GM23338 (cell line): ENCODE data around the gene SMYD3. TPM values are rescaled to one million over a fixed set of nuclear protein-coding genes. Genes with fewer than 3 reads are reported as not detected.

Source experiments
- ATAC-seq: fragments of 200-7000 bp; cut with Tn5 transposase; 3 replicates; pipeline ENCODE4 v1.9.1; 2020
- DNase-seq: peaks from one replicate; pipeline ENCODE4 v3.0.0-alpha.2; 2015; ENCODE audit warnings: low spot score
- H2AFZ ChIP-seq: fragments of 200-600 bp; sonication (generic); 2 replicates; pipeline ENCODE4 v1.8.0; 2016; ENCODE audit warnings: antibody characterized with exemption, mild to moderate bottlenecking, moderate library complexity
- H3F3A ChIP-seq: fragments of 200-600 bp; sonication (generic); replicated peaks from 2 replicates; pipeline ENCODE4 v1.8.0; 2017; ENCODE audit warnings: antibody characterized with exemption, mixed run types, low read depth
- H3K27ac ChIP-seq: fragments of 200-600 bp; sonication (generic); 2 replicates; pipeline ENCODE4 v1.6.1; 2016; ENCODE audit warnings: low read depth
- H3K27me3 ChIP-seq: fragments of 200-600 bp; sonication (generic); 2 replicates; pipeline ENCODE4 v1.8.0; 2016; ENCODE audit warnings: mild to moderate bottlenecking, mixed run types, moderate library complexity; ENCODE audit not compliant: insufficient read depth
- H3K36me3 ChIP-seq: fragments of 200-600 bp; sonication (generic); 2 replicates; pipeline ENCODE4 v1.8.0; 2016; ENCODE audit warnings: mild to moderate bottlenecking; ENCODE audit not compliant: insufficient read depth
- H3K4me1 ChIP-seq: fragments of 200-600 bp; sonication (generic); 2 replicates; pipeline ENCODE4 v1.8.0; 2016; ENCODE audit warnings: mild to moderate bottlenecking, moderate library complexity; ENCODE audit not compliant: insufficient read depth
- H3K4me2 ChIP-seq: fragments of 200-600 bp; sonication (generic); 2 replicates; pipeline ENCODE4 v1.7.1; 2017; ENCODE audit warnings: mixed run types
- H3K4me3 ChIP-seq: fragments of 200-600 bp; sonication (generic); 2 replicates; pipeline ENCODE4 v1.6.1; 2016; ENCODE audit warnings: mixed run types
- H3K79me2 ChIP-seq: fragments of 200-600 bp; sonication (generic); replicated peaks from 2 replicates; pipeline ENCODE4 v1.8.0; 2017; ENCODE audit warnings: mild to moderate bottlenecking; ENCODE audit not compliant: insufficient read depth
- H3K9me2 ChIP-seq: fragments of 200-600 bp; sonication (generic); 2 replicates; pipeline ENCODE4 v1.8.0; 2017; ENCODE audit not compliant: insufficient read depth
- H4K20me1 ChIP-seq: fragments of 200-600 bp; sonication (generic); replicated peaks from 2 replicates; pipeline ENCODE4 v1.8.0; 2017; ENCODE audit warnings: mild to moderate bottlenecking; ENCODE audit not compliant: insufficient read depth
- H3K27ac Mint-ChIP-seq: 2 replicates; pipeline ENCODE4 v1.8.0; 2020; ENCODE audit warnings: inconsistent platforms, mild to moderate bottlenecking, moderate library complexity, mixed read lengths
- H3K27me3 Mint-ChIP-seq: 3 replicates; pipeline ENCODE4 v1.8.0; 2022; ENCODE audit warnings: low read depth, mild to moderate bottlenecking, moderate library complexity, mixed read lengths, inconsistent platforms; ENCODE audit not compliant: insufficient read depth, poor library complexity
- H3K36me3 Mint-ChIP-seq: 3 replicates; pipeline ENCODE4 v1.8.0; 2021; ENCODE audit warnings: low read depth, mild to moderate bottlenecking, inconsistent platforms, moderate library complexity, mixed read lengths
- H3K4me1 Mint-ChIP-seq: 3 replicates; pipeline ENCODE4 v1.8.0; 2020; ENCODE audit warnings: mild to moderate bottlenecking, inconsistent platforms, mixed read lengths
- H3K4me3 Mint-ChIP-seq: 3 replicates; pipeline ENCODE4 v1.8.0; 2021; ENCODE audit warnings: moderate library complexity, mild to moderate bottlenecking, inconsistent platforms, mixed read lengths
- H3K9me3 Mint-ChIP-seq: 3 replicates; pipeline ENCODE4 v1.8.0; 2020; ENCODE audit warnings: moderate library complexity, mild to moderate bottlenecking, inconsistent platforms, mixed read lengths
- CREB1 ChIP-seq: fragments of 250-450 bp; sonication (Bioruptor Pico); IDR thresholded peaks from 2 replicates; pipeline ENCODE4 v1.5.0; 2020; ENCODE audit warnings: low read depth, mild to moderate bottlenecking, moderate library complexity
- EZH2 ChIP-seq: fragments of 200-600 bp; sonication (generic); IDR thresholded peaks from one replicate; pipeline ENCODE4 v1.8.0; 2017; ENCODE audit warnings: antibody characterized with exemption, mild to moderate bottlenecking, low read depth; ENCODE audit not compliant: unreplicated experiment
- EZH2phosphoT487 ChIP-seq: fragments of 200-600 bp; sonication (generic); IDR thresholded peaks from one replicate; pipeline ENCODE4 v1.8.1; 2018; ENCODE audit warnings: antibody characterized with exemption; ENCODE audit not compliant: unreplicated experiment
- JUNB ChIP-seq: IDR thresholded peaks from one replicate; pipeline ENCODE4 v1.6.1; 2016; ENCODE audit warnings: antibody characterized with exemption; ENCODE audit not compliant: unreplicated experiment
- NANOG ChIP-seq: IDR thresholded peaks from 2 replicates; pipeline ENCODE4 v1.6.1; 2016; ENCODE audit warnings: antibody characterized with exemption, borderline replicate concordance
- POLR2AphosphoS5 ChIP-seq: IDR thresholded peaks from 2 replicates; pipeline ENCODE4 v1.6.1; 2016; ENCODE audit warnings: antibody characterized with exemption, low read depth
- STAT1 ChIP-seq: IDR thresholded peaks from one replicate; pipeline ENCODE4 v1.6.1; 2016; ENCODE audit warnings: antibody characterized with exemption; ENCODE audit not compliant: unreplicated experiment
- ZNF114 ChIP-seq: fragments of 250-450 bp; sonication (Bioruptor Pico); IDR thresholded peaks from 2 replicates; pipeline ENCODE4 v1.5.0; 2020; ENCODE audit warnings: mild to moderate bottlenecking, moderate library complexity
- ZNF331 ChIP-seq: fragments of 250-450 bp; sonication (Bioruptor Pico); IDR thresholded peaks from 2 replicates; pipeline ENCODE4 v1.5.0; 2020; ENCODE audit warnings: low read depth, mild to moderate bottlenecking, moderate library complexity
- polyA plus RNA-seq: library from polyadenylated mRNA; unstranded; fragments of >200 nt; fragmentation: Nextera tagmentation; extraction: Ambion mirVana; gene quantifications from 2 replicates; pipeline ENCODE4 v1.2.1, GENCODE V29; 2016
- total RNA-seq: library from RNA; depleted of rRNA; stranded (reverse); fragments of >200 nt; shearing (Covaris generic); gene quantifications from 2 replicates; pipeline ENCODE4 v1.2.3, GENCODE V29; 2014
- TF ChIP-seq, protein P1 (sequence below): fragments of 250-450 bp; sonication (Bioruptor Pico); IDR thresholded peaks from 2 replicates; pipeline ENCODE4 v1.5.0; 2020; ENCODE audit warnings: mild to moderate bottlenecking, moderate library complexity
- TF ChIP-seq, protein P2 (sequence below): IDR thresholded peaks from one replicate; pipeline ENCODE4 v1.6.1; 2018; ENCODE audit warnings: antibody characterized with exemption; ENCODE audit not compliant: unreplicated experiment
- TF ChIP-seq, protein P3 (sequence below): IDR thresholded peaks from 2 replicates; pipeline ENCODE4 v1.6.1; 2016; ENCODE audit warnings: antibody characterized with exemption
- TF ChIP-seq, protein P4 (sequence below), 2 experiments: fragments of 200-600 bp in 1 of 2; sonication (generic) in 1 of 2; conservative IDR thresholded peaks; 2 replicates each; pipeline versions ENCODE4 v1.5.1 to v1.6.1; 2016 to 2017; ENCODE audit warnings: antibody characterized with exemption in 2 of 2, low read depth in 2 of 2, mild to moderate bottlenecking in 2 of 2, moderate library complexity in 1 of 2

SMYD3 gene
- total and polyA plus RNA-seq, 2 experiments from 2014 or later = 31.8 to 34.4 TPM

DNA sequence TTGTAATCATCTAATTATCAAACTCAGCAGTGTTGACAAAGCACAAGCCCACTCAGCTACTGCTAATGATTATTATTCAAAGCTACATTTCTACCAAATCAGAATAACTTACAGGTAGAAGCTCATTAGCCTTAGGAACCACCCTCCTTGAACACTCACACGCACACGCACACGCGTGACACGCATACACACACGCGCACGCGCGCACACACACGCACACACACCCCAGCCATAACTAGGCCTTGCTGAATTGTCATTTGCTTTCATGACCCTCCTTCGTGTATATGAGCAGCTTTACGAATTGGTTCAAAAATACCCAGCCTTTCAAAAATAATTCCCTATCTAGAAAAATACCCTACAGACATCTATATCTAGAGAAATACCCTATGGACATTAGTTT is 195.6 kb downstream of the SMYD3 start:
- no peaks in the 10 kb centered on the region for H3K36me3 ChIP-seq
- Mint-ChIP-seq H3K9me3 (no peaks in the 10 kb centered on the region), H3K4me3 (no peak overlapping the region), H3K27me3 (peaks cover 1% of the 10 kb centered on the region), H3K27ac (no peak overlapping the region), H3K4me1 (peaks cover 3% of the 10 kb centered on the region; the same call in 2 of the 3 replicates), H3K36me3 (no peaks in the 10 kb centered on the region)
- no peak overlapping the region for H3K27ac ChIP-seq
- ATAC-seq = no peak
- no peak for DNase-seq
- no peaks in the 10 kb centered on the region for H3K27me3 ChIP-seq
- H3K9me2 ChIP-seq = no peaks in the 10 kb centered on the region
- no peak overlapping the region for H3K4me2 ChIP-seq
- H3K4me1 ChIP-seq = no peaks in the 10 kb centered on the region; the same call in 1 of the 2 replicates
- H3K4me3 ChIP-seq = no peak overlapping the region
- TF ChIP-seq ZNF331 (CRISPR knock-in tag) (no peak), NANOG (no peak), ZNF114 (CRISPR knock-in tag) (no peak), POLR2AphosphoS5 (no peak), EZH2phosphoT487 (no peak), CREB1 (no peak), EZH2 (no peak), JUNB (no peak), STAT1 (no peak)
- TF ChIP-seq, protein P1, sequence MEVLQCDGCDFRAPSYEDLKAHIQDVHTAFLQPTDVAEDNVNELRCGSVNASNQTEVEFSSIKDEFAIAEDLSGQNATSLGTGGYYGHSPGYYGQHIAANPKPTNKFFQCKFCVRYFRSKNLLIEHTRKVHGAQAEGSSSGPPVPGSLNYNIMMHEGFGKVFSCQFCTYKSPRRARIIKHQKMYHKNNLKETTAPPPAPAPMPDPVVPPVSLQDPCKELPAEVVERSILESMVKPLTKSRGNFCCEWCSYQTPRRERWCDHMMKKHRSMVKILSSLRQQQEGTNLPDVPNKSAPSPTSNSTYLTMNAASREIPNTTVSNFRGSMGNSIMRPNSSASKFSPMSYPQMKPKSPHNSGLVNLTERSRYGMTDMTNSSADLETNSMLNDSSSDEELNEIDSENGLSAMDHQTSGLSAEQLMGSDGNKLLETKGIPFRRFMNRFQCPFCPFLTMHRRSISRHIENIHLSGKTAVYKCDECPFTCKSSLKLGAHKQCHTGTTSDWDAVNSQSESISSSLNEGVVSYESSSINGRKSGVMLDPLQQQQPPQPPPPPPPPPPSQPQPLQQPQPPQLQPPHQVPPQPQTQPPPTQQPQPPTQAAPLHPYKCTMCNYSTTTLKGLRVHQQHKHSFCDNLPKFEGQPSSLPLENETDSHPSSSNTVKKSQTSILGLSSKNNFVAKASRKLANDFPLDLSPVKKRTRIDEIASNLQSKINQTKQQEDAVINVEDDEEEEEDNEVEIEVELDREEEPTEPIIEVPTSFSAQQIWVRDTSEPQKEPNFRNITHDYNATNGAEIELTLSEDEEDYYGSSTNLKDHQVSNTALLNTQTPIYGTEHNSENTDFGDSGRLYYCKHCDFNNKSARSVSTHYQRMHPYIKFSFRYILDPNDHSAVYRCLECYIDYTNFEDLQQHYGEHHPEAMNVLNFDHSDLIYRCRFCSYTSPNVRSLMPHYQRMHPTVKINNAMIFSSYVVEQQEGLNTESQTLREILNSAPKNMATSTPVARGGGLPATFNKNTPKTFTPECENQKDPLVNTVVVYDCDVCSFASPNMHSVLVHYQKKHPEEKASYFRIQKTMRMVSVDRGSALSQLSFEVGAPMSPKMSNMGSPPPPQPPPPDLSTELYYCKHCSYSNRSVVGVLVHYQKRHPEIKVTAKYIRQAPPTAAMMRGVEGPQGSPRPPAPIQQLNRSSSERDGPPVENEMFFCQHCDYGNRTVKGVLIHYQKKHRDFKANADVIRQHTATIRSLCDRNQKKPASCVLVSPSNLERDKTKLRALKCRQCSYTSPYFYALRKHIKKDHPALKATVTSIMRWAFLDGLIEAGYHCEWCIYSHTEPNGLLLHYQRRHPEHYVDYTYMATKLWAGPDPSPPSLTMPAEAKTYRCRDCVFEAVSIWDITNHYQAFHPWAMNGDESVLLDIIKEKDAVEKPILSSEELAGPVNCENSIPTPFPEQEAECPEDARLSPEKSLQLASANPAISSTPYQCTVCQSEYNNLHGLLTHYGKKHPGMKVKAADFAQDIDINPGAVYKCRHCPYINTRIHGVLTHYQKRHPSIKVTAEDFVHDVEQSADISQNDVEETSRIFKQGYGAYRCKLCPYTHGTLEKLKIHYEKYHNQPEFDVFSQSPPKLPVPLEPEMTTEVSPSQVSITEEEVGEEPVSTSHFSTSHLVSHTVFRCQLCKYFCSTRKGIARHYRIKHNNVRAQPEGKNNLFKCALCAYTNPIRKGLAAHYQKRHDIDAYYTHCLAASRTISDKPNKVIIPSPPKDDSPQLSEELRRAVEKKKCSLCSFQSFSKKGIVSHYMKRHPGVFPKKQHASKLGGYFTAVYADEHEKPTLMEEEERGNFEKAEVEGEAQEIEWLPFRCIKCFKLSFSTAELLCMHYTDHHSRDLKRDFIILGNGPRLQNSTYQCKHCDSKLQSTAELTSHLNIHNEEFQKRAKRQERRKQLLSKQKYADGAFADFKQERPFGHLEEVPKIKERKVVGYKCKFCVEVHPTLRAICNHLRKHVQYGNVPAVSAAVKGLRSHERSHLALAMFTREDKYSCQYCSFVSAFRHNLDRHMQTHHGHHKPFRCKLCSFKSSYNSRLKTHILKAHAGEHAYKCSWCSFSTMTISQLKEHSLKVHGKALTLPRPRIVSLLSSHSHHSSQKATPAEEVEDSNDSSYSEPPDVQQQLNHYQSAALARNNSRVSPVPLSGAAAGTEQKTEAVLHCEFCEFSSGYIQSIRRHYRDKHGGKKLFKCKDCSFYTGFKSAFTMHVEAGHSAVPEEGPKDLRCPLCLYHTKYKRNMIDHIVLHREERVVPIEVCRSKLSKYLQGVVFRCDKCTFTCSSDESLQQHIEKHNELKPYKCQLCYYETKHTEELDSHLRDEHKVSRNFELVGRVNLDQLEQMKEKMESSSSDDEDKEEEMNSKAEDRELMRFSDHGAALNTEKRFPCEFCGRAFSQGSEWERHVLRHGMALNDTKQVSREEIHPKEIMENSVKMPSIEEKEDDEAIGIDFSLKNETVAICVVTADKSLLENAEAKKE (CRISPR knock-in tag) = no peak
- TF ChIP-seq, protein P2, sequence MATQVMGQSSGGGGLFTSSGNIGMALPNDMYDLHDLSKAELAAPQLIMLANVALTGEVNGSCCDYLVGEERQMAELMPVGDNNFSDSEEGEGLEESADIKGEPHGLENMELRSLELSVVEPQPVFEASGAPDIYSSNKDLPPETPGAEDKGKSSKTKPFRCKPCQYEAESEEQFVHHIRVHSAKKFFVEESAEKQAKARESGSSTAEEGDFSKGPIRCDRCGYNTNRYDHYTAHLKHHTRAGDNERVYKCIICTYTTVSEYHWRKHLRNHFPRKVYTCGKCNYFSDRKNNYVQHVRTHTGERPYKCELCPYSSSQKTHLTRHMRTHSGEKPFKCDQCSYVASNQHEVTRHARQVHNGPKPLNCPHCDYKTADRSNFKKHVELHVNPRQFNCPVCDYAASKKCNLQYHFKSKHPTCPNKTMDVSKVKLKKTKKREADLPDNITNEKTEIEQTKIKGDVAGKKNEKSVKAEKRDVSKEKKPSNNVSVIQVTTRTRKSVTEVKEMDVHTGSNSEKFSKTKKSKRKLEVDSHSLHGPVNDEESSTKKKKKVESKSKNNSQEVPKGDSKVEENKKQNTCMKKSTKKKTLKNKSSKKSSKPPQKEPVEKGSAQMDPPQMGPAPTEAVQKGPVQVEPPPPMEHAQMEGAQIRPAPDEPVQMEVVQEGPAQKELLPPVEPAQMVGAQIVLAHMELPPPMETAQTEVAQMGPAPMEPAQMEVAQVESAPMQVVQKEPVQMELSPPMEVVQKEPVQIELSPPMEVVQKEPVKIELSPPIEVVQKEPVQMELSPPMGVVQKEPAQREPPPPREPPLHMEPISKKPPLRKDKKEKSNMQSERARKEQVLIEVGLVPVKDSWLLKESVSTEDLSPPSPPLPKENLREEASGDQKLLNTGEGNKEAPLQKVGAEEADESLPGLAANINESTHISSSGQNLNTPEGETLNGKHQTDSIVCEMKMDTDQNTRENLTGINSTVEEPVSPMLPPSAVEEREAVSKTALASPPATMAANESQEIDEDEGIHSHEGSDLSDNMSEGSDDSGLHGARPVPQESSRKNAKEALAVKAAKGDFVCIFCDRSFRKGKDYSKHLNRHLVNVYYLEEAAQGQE = no peak
- TF ChIP-seq, protein P3, sequence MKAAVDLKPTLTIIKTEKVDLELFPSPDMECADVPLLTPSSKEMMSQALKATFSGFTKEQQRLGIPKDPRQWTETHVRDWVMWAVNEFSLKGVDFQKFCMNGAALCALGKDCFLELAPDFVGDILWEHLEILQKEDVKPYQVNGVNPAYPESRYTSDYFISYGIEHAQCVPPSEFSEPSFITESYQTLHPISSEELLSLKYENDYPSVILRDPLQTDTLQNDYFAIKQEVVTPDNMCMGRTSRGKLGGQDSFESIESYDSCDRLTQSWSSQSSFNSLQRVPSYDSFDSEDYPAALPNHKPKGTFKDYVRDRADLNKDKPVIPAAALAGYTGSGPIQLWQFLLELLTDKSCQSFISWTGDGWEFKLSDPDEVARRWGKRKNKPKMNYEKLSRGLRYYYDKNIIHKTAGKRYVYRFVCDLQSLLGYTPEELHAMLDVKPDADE = no peak
- TF ChIP-seq, protein P4, sequence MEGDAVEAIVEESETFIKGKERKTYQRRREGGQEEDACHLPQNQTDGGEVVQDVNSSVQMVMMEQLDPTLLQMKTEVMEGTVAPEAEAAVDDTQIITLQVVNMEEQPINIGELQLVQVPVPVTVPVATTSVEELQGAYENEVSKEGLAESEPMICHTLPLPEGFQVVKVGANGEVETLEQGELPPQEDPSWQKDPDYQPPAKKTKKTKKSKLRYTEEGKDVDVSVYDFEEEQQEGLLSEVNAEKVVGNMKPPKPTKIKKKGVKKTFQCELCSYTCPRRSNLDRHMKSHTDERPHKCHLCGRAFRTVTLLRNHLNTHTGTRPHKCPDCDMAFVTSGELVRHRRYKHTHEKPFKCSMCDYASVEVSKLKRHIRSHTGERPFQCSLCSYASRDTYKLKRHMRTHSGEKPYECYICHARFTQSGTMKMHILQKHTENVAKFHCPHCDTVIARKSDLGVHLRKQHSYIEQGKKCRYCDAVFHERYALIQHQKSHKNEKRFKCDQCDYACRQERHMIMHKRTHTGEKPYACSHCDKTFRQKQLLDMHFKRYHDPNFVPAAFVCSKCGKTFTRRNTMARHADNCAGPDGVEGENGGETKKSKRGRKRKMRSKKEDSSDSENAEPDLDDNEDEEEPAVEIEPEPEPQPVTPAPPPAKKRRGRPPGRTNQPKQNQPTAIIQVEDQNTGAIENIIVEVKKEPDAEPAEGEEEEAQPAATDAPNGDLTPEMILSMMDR (conservative IDR thresholded peaks at IDR 0.05; ENCODE audit: low read depth in 2 of 2) = no peak
- no peaks in the 10 kb centered on the region for H3F3A ChIP-seq
- no peaks in the 10 kb centered on the region for H4K20me1 ChIP-seq
- no peaks in the 10 kb centered on the region for H3K79me2 ChIP-seq
- H2AFZ ChIP-seq = no peak overlapping the region
